HFF-Myc (cell line): Measurements from ENCODE around the gene PLA2G12A.

Source experiments
- DNase-seq: peaks from one replicate; pipeline ENCODE4 v3.0.0-alpha.2; 2011; ENCODE audit warnings: low read depth; ENCODE audit errors: extremely low read depth
- H3K4me3 ChIP-seq: replicated peaks from 2 replicates; pipeline ENCODE4 v1.5.1; 2011; ENCODE audit warnings: low read depth, mild to moderate bottlenecking, control low read depth, low read length
- CTCF ChIP-seq: IDR thresholded peaks from 2 replicates; pipeline ENCODE4 v1.5.1; 2012; ENCODE audit warnings: mild to moderate bottlenecking, low read depth, low read length, control low read depth; ENCODE audit errors: missing control alignments

The PLA2G12A gene

DNA sequence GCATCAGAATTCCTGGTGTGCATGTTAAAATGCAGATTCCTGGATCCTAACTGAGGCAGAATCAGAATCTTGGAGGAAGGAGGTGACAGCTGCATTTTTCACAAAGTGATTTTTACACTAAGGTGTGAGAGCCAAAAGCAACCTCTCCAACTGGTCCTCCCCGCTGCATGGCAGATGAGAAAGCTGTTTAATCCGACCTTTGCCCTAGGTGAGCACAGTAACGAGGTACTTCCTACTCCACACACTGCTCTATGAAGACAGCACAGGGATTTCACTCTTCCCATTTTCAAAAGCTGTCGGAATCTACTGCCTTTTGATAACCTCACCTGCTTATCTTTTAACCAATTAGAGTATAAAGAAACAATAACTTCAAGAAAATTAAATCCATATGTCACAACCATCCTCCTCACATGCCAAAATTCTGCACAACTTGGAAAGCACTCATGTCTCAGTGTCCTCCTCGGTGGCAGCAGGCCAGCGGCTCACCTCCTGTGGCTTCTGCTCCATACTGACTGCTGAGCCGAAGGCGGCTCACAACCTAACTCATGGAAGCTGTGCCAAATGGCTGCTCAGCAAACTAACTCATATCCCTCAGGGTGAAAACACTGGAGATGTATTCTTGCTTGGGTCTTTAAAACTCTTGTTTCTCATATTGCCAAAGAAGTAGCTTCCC is 30.2 kb downstream of the PLA2G12A start:
- no peak overlapping the region for H3K4me3 ChIP-seq
- no peak for TF ChIP-seq CTCF
- DNase-seq: no peak

GRCh38 chr4:109698656-109699055 is 31.2 kb downstream of the PLA2G12A start:
- TF ChIP-seq CTCF: no peak
- no peak overlapping the region for H3K4me3 ChIP-seq
- DNase-seq: no peak

DNA sequence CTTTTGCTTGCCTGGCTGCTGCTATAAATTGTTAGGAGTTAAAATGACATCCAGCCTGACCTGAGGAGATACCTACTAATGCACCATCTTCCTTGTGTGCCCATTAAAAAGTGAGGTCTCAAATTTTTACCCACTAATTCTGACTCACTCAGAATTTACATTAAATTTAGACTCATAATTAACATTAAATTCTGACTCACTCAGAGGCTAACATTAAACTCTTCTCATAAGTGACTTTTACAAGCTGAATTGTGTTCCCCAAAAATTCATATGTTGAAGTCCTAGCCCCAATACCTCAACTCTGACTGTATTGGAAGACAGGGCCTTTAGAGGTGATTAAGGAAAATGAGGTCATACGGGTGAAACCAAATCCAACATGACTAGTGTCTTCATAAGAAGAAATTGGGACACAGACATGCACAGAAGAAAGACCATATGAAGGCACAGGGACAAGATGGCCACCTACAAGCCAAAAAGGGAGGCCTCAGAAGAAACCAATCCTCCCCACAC is 38.4 kb downstream of the PLA2G12A start:
- no peak for DNase-seq
- H3K4me3 ChIP-seq: no peak overlapping the region
- no peak for TF ChIP-seq CTCF

DNA sequence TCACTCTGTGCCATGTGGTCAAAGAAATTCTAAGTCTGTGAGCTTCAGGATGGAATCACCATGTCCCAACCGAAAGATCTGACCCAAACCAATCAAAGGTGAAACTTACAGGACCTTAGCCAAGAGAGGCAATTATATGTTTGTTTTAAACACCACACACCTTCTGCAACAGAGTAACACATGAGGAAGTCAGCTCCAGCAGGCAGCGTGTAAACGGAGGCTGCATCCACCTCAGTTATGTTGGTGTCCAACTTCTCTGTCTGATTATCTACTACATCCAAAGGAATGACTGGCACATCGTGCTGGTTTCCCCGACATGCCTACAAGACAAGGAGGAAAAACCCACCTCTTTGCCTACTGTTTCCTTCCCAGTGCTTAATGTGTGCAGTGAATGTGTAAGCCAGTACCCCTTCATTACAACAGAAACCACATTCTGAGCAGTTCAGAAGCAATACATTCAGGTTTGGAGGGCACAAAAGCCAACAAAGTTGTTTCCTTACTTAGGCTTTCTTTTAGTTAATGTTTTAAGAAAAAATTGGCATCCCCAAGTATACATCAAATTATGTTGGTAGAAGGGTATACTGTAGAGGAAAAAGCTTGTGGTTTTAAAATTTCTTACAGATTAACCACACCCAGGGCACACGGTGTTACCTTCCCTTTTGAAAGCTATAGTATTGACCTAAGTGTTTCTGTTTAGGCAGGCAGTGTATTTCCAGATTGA is 39.0 kb downstream of the PLA2G12A start:
- TF ChIP-seq CTCF: no peak
- no peak for DNase-seq
- H3K4me3 ChIP-seq: no peak overlapping the region

DNA sequence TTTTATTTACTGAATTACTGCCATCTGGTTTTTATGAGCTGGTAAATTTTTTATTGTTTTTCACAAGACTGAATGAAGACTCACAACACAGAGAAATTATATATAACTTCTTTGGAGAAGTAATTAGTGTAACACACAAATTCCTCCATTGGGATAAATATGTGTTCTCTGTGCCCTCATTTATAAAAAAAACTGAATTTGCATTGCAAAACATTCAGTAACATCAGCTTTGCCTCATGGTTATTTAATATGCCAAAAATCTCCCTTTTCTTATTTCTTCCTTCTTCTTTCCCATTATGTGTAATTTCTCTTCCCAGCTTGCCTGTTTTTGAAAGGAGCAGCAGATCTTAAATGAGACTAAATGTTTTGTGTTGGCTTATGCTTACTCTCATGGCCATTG is 45.1 kb downstream of the PLA2G12A start:
- no peak overlapping the region for H3K4me3 ChIP-seq
- TF ChIP-seq CTCF: no peak
- no peak for DNase-seq

- no peak for DNase-seq
- H3K4me3 ChIP-seq: no peak overlapping the region
- TF ChIP-seq CTCF: no peak
These were observed 46.1 kb downstream of the PLA2G12A start for GRCh38 chr4:109683621-109684253.
